ENCODE data around the gene PLIN5. TPM values are rescaled to one million over a fixed set of nuclear protein-coding genes. Genes with fewer than 3 reads are reported as not detected.

The PLIN5 gene
- total and polyA plus RNA-seq, 10 of the 15 experiments (the other 5 are each of a cell fraction or from before 2014, with no cell fraction given), result 0.15 to 0.33 TPM; not detected in 8

DNA sequence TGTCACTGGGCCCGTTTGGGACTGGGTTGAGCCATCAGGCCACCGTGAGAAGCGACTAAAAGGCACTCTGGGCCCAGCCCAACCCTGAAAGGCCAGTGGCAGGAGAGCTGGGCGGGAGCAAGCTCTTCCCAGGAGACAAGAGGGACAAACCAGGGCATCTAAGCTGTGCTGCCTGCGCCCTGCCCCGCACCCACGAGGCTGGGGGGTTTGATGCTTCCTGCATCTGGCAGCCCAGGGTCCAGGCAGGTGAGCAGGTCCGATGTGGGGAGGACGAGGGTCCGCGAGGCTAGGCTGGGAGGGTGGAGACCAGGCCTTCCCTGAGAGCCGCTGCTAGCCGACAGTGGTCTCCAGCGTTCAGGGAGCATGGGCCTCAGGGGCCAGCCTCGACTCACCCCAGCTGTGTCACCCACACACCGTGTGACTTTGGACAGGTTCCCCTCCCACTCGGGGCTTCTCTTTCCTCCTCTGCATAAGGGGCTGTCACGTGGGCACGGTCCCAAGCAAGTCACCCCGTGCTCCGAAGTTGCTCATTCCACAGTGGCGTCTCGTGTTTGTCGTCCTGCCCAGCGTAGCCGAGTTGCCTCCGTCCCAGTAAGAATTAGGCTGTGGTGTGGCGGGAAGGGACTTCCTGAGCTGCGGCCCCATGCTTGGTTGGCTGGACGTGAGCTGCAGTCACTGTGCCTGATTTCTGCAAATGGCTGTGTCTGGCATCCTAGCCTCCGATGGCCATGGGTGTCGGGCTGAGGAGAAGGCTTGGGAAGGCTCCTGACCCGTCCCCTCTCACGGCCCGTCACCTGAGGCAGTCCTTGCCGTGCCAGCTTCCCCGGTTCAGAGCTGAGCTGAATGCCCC, 32.5 kb downstream of the PLIN5 start:
- Histone ChIP-seq H3K79me2 (ENCODE audit: control insufficient read depth, insufficient read depth, low read length) (no peaks in the 10 kb centered on the region), H3K27me3 (replicated peaks in 1 of 2; ENCODE audit: control insufficient read depth in 2 of 2, insufficient read depth in 2 of 2, low read length in 1 of 2) (no peaks in the 10 kb centered on the region), H3K9ac (ENCODE audit: control insufficient read depth, insufficient read depth, low read length) (no peak overlapping the region), H3K4me3 (no peak overlapping the region), H3K9me3 (replicated peaks; ENCODE audit: control insufficient read depth, insufficient read depth, low read length) (no peaks in the 10 kb centered on the region), H3K36me3 (ENCODE audit: control insufficient read depth in 2 of 2, insufficient read depth in 2 of 2, low read length in 1 of 2) (peaks cover 0 to 2% of the 10 kb centered on the region in 2 experiments; a peak in 2 of 4 replicates), H3K4me2 (ENCODE audit: control insufficient read depth, insufficient read depth) (no peak overlapping the region), H3K27ac (ENCODE audit: control insufficient read depth, insufficient read depth) (no peak overlapping the region), H3K4me1 (ENCODE audit: control insufficient read depth, insufficient read depth, low read length) (no peaks in the 10 kb centered on the region), H4K20me1 (ENCODE audit: control insufficient read depth, insufficient read depth) (no peaks in the 10 kb centered on the region), H2AFZ (ENCODE audit: control insufficient read depth, low read depth, low read length) (no peak overlapping the region)
- WGBS (ENCODE audit: insufficient coverage, insufficient replicate concordance, low lambda C conversion rate, missing lambda C conversion rate), result 87% methylated on average over 37 of the region's 37 CpGs
- in situ Hi-C loops (cut with MboI) (no loop called here), intact Hi-C loops (cut with micrococcal nuclease; ENCODE audit: unreplicated experiment) (no loop called here)
- no TSS peak for BruUV-seq (replicated peaks)
- DNase-seq (ENCODE audit: low read depth, low spot score) (no peak), ATAC-seq (no peak), FAIRE-seq (no peak)
- ChIA-PET RAD21 (ENCODE audit: unreplicated experiment) (no interaction called here), POLR2A (interaction anchor here (0.6 kb wide), 1 partner anchor 252 kb away, joined by 3 read pairs; no protein-coding TSS in a partner anchor), SMC1A (ENCODE audit: uncharacterized antibody, unreplicated experiment) (no interaction called here), CTCF (no interaction called here)
- no peak for TF ChIP-seq HDAC2 (IDR thresholded peaks at IDR 0.05)
- TF ChIP-seq IRF3 (IDR thresholded peaks at IDR 0.05), result no peak
- TF ChIP-seq E2F8 (IDR thresholded peaks at IDR 0.05; ENCODE audit: low read depth, partially characterized antibody), result no peak
- no peak for TF ChIP-seq ZZZ3 (IDR thresholded peaks at IDR 0.05; ENCODE audit: control insufficient read depth, insufficient read length, low read depth)
- TF ChIP-seq MTA2 (IDR thresholded peaks at IDR 0.05; ENCODE audit: low read depth), result no peak
- no peak for TF ChIP-seq WRNIP1 (IDR thresholded peaks at IDR 0.05; ENCODE audit: borderline replicate concordance, low read depth, low read length)
- TF ChIP-seq MEF2B (IDR thresholded peaks at IDR 0.05; ENCODE audit: partially characterized antibody, poor library complexity, severe bottlenecking), result no peak
- TF ChIP-seq NBN (IDR thresholded peaks at IDR 0.05), result no peak
- TF ChIP-seq, protein P1, sequence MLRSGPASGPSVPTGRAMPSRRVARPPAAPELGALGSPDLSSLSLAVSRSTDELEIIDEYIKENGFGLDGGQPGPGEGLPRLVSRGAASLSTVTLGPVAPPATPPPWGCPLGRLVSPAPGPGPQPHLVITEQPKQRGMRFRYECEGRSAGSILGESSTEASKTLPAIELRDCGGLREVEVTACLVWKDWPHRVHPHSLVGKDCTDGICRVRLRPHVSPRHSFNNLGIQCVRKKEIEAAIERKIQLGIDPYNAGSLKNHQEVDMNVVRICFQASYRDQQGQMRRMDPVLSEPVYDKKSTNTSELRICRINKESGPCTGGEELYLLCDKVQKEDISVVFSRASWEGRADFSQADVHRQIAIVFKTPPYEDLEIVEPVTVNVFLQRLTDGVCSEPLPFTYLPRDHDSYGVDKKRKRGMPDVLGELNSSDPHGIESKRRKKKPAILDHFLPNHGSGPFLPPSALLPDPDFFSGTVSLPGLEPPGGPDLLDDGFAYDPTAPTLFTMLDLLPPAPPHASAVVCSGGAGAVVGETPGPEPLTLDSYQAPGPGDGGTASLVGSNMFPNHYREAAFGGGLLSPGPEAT (IDR thresholded peaks at IDR 0.05; ENCODE audit: low read depth), result no peak
- TF ChIP-seq, protein P2, sequence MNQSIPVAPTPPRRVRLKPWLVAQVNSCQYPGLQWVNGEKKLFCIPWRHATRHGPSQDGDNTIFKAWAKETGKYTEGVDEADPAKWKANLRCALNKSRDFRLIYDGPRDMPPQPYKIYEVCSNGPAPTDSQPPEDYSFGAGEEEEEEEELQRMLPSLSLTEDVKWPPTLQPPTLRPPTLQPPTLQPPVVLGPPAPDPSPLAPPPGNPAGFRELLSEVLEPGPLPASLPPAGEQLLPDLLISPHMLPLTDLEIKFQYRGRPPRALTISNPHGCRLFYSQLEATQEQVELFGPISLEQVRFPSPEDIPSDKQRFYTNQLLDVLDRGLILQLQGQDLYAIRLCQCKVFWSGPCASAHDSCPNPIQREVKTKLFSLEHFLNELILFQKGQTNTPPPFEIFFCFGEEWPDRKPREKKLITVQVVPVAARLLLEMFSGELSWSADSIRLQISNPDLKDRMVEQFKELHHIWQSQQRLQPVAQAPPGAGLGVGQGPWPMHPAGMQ (IDR thresholded peaks at IDR 0.05; ENCODE audit: borderline replicate concordance), result no peak
- no peak for TF ChIP-seq BRCA1 (IDR thresholded peaks at IDR 0.05; ENCODE audit: low read depth, low read length)
- no peak for TF ChIP-seq JUNB (IDR thresholded peaks at IDR 0.05)
- TF ChIP-seq NR2C2 (IDR thresholded peaks at IDR 0.05; ENCODE audit: borderline replicate concordance, control insufficient read depth, insufficient read length, low read depth), result no peak
- no peak for TF ChIP-seq EGR1 (IDR thresholded peaks at IDR 0.05; ENCODE audit: borderline replicate concordance in 1 of 2, low read depth in 2 of 2, low read length in 2 of 2)
